Omental fat pad (tissue), 4 donors: ENCODE data around the gene DSEL. TPM values are rescaled to one million over a fixed set of nuclear protein-coding genes. Genes with fewer than 3 reads are reported as not detected.

Experiments used
- ATAC-seq: fragments of 150-250 bp; one replicate; pipeline ENCODE4 v1.9.1; 2016; ENCODE audit warnings: mild to moderate bottlenecking, moderate library complexity; ENCODE audit not compliant: low FRiP score
- DNase-seq: peaks from one replicate; pipeline ENCODE4 v3.0.0-alpha.2; 2019; ENCODE audit warnings: low spot score
- CTCF ChIP-seq, 3 donors: fragments of 450-650 bp; IDR thresholded peaks; one replicate each; pipeline ENCODE4 v1.5.1; 2016 to 2017; ENCODE audit warnings: antibody characterized with exemption in 3 of 3, mild to moderate bottlenecking in 3 of 3, moderate library complexity in 2 of 3
- total RNA-seq, 4 donors: library from RNA; depleted of rRNA; stranded (reverse); fragments of >200 nt; gene quantifications; one replicate each; pipeline ENCODE4 v1.1.0, GENCODE V29; 2016

Gene DSEL
- total RNA-seq, 4 donors from 2014 or later = 13.1 to 28.7 (median 22.4) TPM

GRCh38 chr18:67468038-67468437 is 48.5 kb downstream of the DSEL start:
- no peak for DNase-seq
- ATAC-seq = no peak
- no peak for TF ChIP-seq CTCF (IDR thresholded peaks at IDR 0.05)

GRCh38 chr18:67467188-67467587 is 49.3 kb downstream of the DSEL start:
- ATAC-seq = no peak
- no peak for TF ChIP-seq CTCF (IDR thresholded peaks at IDR 0.05)

GRCh38 chr18:67464499-67464898 is 52.0 kb downstream of the DSEL start:
- ATAC-seq (no peak), DNase-seq (no peak)
- no peak for TF ChIP-seq CTCF (IDR thresholded peaks at IDR 0.05)

More at GRCh38 chr18:67467188-67467587, 49.3 kb downstream of the DSEL start:
- no peak for DNase-seq

GRCh38 chr18:67463829-67464228 is 52.7 kb downstream of the DSEL start:
- DNase-seq (no peak), ATAC-seq (no peak)
- no peak for TF ChIP-seq CTCF (IDR thresholded peaks at IDR 0.05)

- no peak for ATAC-seq
Measured at GRCh38 chr18:67456711-67457110, 59.8 kb downstream of the DSEL start.

More at GRCh38 chr18:67456711-67457110, 59.8 kb downstream of the DSEL start:
- no peak for TF ChIP-seq CTCF (IDR thresholded peaks at IDR 0.05)
- DNase-seq = no peak
